Tibial nerve (tissue), 4 donors: ENCODE measurements around the gene VDAC1. TPM values are rescaled to one million over a fixed set of nuclear protein-coding genes. Genes with fewer than 3 reads are reported as not detected.
"Not testable (repeated sequence)": the region's sequence is repeated elsewhere in the genome, so short reads cannot be mapped to it uniquely, and the experiment has no call there.

Experiments
- DNase-seq, 2 donors: peaks; one replicate each; pipeline ENCODE4 v3.0.0-alpha.2; 2019; ENCODE audit warnings: low spot score in 2 of 2
- H3K27ac ChIP-seq, 4 donors: fragments of 200-600 bp; sonication (generic) in 3 of 4; one replicate each; pipeline ENCODE4 v1.5.1; 2017 to 2019; ENCODE audit warnings: mild to moderate bottlenecking in 1 of 4
- H3K27me3 ChIP-seq, 2 donors: fragments of 200-600 bp; sonication (generic) in 1 of 2; one replicate each; pipeline versions ENCODE4 v1.5.1 to v1.6.0; 2017 to 2019
- H3K36me3 ChIP-seq, 3 donors: fragments of 200-600 bp; sonication (generic); one replicate each; pipeline ENCODE4 v1.5.1; 2018 to 2019
- H3K4me1 ChIP-seq, 4 donors: fragments of 200-600 bp; sonication (generic) in 3 of 4; one replicate each; pipeline ENCODE4 v1.5.1; 2017 to 2019
- H3K4me3 ChIP-seq, 4 donors: fragments of 200-600 bp; sonication (generic) in 3 of 4; one replicate each; pipeline ENCODE4 v1.5.1; 2017 to 2019; ENCODE audit warnings: mild to moderate bottlenecking in 1 of 4, moderate library complexity in 1 of 4
- H3K9me3 ChIP-seq, 4 donors: fragments of 200-600 bp; sonication (generic) in 3 of 4; one replicate each; pipeline ENCODE4 v1.5.1; 2017 to 2019
- CTCF ChIP-seq, 5 experiments: fragments of 200-600 bp in 3 of 5; fragments of 450-650 bp in 2 of 5; sonication (generic) in 3 of 5; IDR thresholded peaks; one replicate each; pipeline ENCODE4 v1.5.1; 2016 to 2019; ENCODE audit warnings: antibody characterized with exemption in 5 of 5, mild to moderate bottlenecking in 3 of 5, moderate library complexity in 2 of 5
- EP300 ChIP-seq, 2 donors: sonication (generic); formaldehyde crosslinking; IDR thresholded peaks; one replicate each; pipeline ENCODE4 v1.6.1; 2017; ENCODE audit warnings: antibody characterized with exemption in 2 of 2, mild to moderate bottlenecking in 1 of 2
- POLR2A ChIP-seq, 2 donors: fragments of 450-650 bp; IDR thresholded peaks; one replicate each; pipeline ENCODE4 v1.6.1; 2017; ENCODE audit warnings: antibody characterized with exemption in 2 of 2, mild to moderate bottlenecking in 2 of 2, moderate library complexity in 2 of 2
- whole genome bisulfite sequencing, 2 donors: methylation state at CpG; one replicate each; pipeline ENCODE4 v1.1.5; 2018; 5-methylcytosine and 5-hydroxymethylcytosine counted together
- total RNA-seq, 4 donors: library from RNA; depleted of rRNA; stranded (reverse); fragments of >200 nt; gene quantifications; one replicate each; pipeline ENCODE4 v1.1.0, GENCODE V29; 2016

The VDAC1 gene
- total RNA-seq, 4 donors from 2014 or later, result 64.7 to 103 (median 71.9) TPM

- Histone ChIP-seq H3K4me1 (no peaks in the 10 kb centered on the region), H3K4me3 (no peak overlapping the region), H3K36me3 (no peaks in the 10 kb centered on the region), H3K27ac (no peak overlapping the region), H3K9me3 (no peaks in the 10 kb centered on the region), H3K27me3 (no peaks in the 10 kb centered on the region)
- TF ChIP-seq CTCF (IDR thresholded peaks at IDR 0.05) (no peak), POLR2A (IDR thresholded peaks at IDR 0.05) (no peak), EP300 (IDR thresholded peaks at IDR 0.05) (no peak)
- WGBS, 2 donors, result 91 to 95% methylated on average over 18 of the region's 18 CpGs
- DNase-seq, result no peak
Observed at GRCh38 chr5:134034326-134034725, 29.6 kb upstream of the VDAC1 start.

- H3K4me1 ChIP-seq, H3K9me3 ChIP-seq, H3K27ac ChIP-seq, H3K4me3 ChIP-seq, H3K27me3 ChIP-seq, H3K36me3 ChIP-seq, DNase-seq: not testable (repeated sequence)
- WGBS, 2 donors, result 87 to 93% methylated on average over 4 of the region's 4 CpGs
Observed at GRCh38 chr5:134030303-134030964, 25.7 kb upstream of the VDAC1 start.

- WGBS, 2 donors, result 77 to 86% methylated on average over 2 of the region's 2 CpGs
- H3K27me3 ChIP-seq, result no peaks in the 10 kb centered on the region
- DNase-seq, result no peak
- H3K36me3 ChIP-seq, result no peaks in the 10 kb centered on the region
- no peak overlapping the region for H3K27ac ChIP-seq
- H3K4me1 ChIP-seq, result no peaks in the 10 kb centered on the region
- TF ChIP-seq CTCF (IDR thresholded peaks at IDR 0.05), result no peak
- TF ChIP-seq POLR2A (IDR thresholded peaks at IDR 0.05), result no peak
- no peak overlapping the region for H3K4me3 ChIP-seq
- H3K9me3 ChIP-seq, result no peaks in the 10 kb centered on the region
Observed at GRCh38 chr5:134029156-134029555, 24.4 kb upstream of the VDAC1 start.

GRCh38 chr5:134028496-134028895 lies 23.7 kb upstream of the VDAC1 start:
- no peaks in the 10 kb centered on the region for H3K27me3 ChIP-seq
- H3K4me3 ChIP-seq, result no peak overlapping the region
- no peaks in the 10 kb centered on the region for H3K9me3 ChIP-seq
- no peaks in the 10 kb centered on the region for H3K36me3 ChIP-seq
- no peaks in the 10 kb centered on the region for H3K4me1 ChIP-seq
- no peak for DNase-seq
- no peak overlapping the region for H3K27ac ChIP-seq
- 86 to 94% methylated on average over 3 of the region's 3 CpGs for WGBS, 2 donors
- TF ChIP-seq CTCF (IDR thresholded peaks at IDR 0.05), result no peak
- no peak for TF ChIP-seq POLR2A (IDR thresholded peaks at IDR 0.05)
- no peak for TF ChIP-seq EP300 (IDR thresholded peaks at IDR 0.05)

- Histone ChIP-seq H3K4me1 (no peaks in the 10 kb centered on the region), H3K36me3 (no peaks in the 10 kb centered on the region), H3K4me3 (no peak overlapping the region), H3K9me3 (no peaks in the 10 kb centered on the region), H3K27ac (no peak overlapping the region), H3K27me3 (no peaks in the 10 kb centered on the region)
- no peak for TF ChIP-seq CTCF (IDR thresholded peaks at IDR 0.05)
- TF ChIP-seq EP300 (IDR thresholded peaks at IDR 0.05), result no peak
- TF ChIP-seq POLR2A (IDR thresholded peaks at IDR 0.05), result no peak
- no peak for DNase-seq
- 77 to 94% methylated on average over 5 of the region's 5 CpGs for WGBS, 2 donors
Observed at GRCh38 chr5:134027288-134027615, 22.5 kb upstream of the VDAC1 start.
